Loucy (cell line): ENCODE data around the gene EGLN1.

ENCODE experiments used
- H2AFZ ChIP-seq: fragments of 200-600 bp; sonication (generic); 2 replicates; pipeline ENCODE4 v1.6.0; 2016; ENCODE audit warnings: antibody characterized with exemption, mild to moderate bottlenecking, low read length, moderate library complexity
- H3F3A ChIP-seq: fragments of 200-600 bp; 2 replicates; pipeline ENCODE4 v1.6.0; 2016; ENCODE audit warnings: antibody characterized with exemption, low read depth, mild to moderate bottlenecking
- H3K27me3 ChIP-seq: fragments of 200-600 bp; sonication (generic); 2 replicates; pipeline ENCODE4 v1.6.1; 2014; ENCODE audit warnings: low read length, mild to moderate bottlenecking; ENCODE audit not compliant: insufficient read depth, poor library complexity, severe bottlenecking
- H3K36me3 ChIP-seq: fragments of 200-600 bp; sonication (generic); 2 replicates; pipeline ENCODE4 v1.6.1; 2016; ENCODE audit warnings: low read length; ENCODE audit not compliant: insufficient read depth
- H3K4me1 ChIP-seq: fragments of 200-600 bp; sonication (generic); 2 replicates; pipeline ENCODE4 v1.5.1; 2014; ENCODE audit warnings: low read length, mild to moderate bottlenecking; ENCODE audit not compliant: insufficient read depth, poor library complexity, severe bottlenecking
- H3K4me2 ChIP-seq: fragments of 200-600 bp; sonication (generic); 2 replicates; pipeline ENCODE4 v1.6.0; 2014; ENCODE audit warnings: antibody characterized with exemption, low read length, low read depth, mild to moderate bottlenecking; ENCODE audit not compliant: poor library complexity, severe bottlenecking
- H3K4me3 ChIP-seq: fragments of 200-600 bp; sonication (generic); 2 replicates; pipeline ENCODE4 v1.5.1; 2014; ENCODE audit warnings: low read length, mild to moderate bottlenecking, mixed read lengths; ENCODE audit not compliant: poor library complexity, severe bottlenecking
- H3K79me2 ChIP-seq: fragments of 200-600 bp; sonication (generic); 2 replicates; pipeline ENCODE4 v1.6.1; 2014; ENCODE audit warnings: low read length; ENCODE audit not compliant: insufficient read depth
- H3K9ac ChIP-seq: fragments of 200-600 bp; sonication (generic); 2 replicates; pipeline ENCODE4 v1.6.0; 2014; ENCODE audit warnings: mild to moderate bottlenecking, low read depth, low read length, moderate library complexity; ENCODE audit not compliant: poor library complexity, severe bottlenecking
- H3K9me2 ChIP-seq: fragments of 200-600 bp; sonication (generic); replicated peaks from 2 replicates; pipeline ENCODE4 v1.6.1; 2016; ENCODE audit warnings: low read depth, low read length, mixed read lengths
- H3K9me3 ChIP-seq: fragments of 200-600 bp; sonication (generic); 2 replicates; pipeline ENCODE4 v1.6.1; 2014; ENCODE audit warnings: mild to moderate bottlenecking, antibody characterized with exemption, low read length, low read depth; ENCODE audit not compliant: insufficient read depth
- H4K20me1 ChIP-seq: fragments of 200-600 bp; sonication (generic); 2 replicates; pipeline ENCODE4 v1.6.0; 2014; ENCODE audit warnings: antibody characterized with exemption, low read length, mild to moderate bottlenecking; ENCODE audit not compliant: insufficient read depth, poor library complexity, severe bottlenecking
- EZH2phosphoT487 ChIP-seq: fragments of 200-600 bp; IDR thresholded peaks from 2 replicates; pipeline ENCODE4 v1.6.1; 2018; ENCODE audit warnings: antibody characterized with exemption, mild to moderate bottlenecking, moderate library complexity, borderline replicate concordance
- TF ChIP-seq, protein P1 (sequence below): fragments of 200-600 bp; sonication (generic); conservative IDR thresholded peaks from 2 replicates; pipeline ENCODE4 v1.5.1; 2014; ENCODE audit warnings: mild to moderate bottlenecking, antibody characterized with exemption, low read length

EGLN1 gene

DNA sequence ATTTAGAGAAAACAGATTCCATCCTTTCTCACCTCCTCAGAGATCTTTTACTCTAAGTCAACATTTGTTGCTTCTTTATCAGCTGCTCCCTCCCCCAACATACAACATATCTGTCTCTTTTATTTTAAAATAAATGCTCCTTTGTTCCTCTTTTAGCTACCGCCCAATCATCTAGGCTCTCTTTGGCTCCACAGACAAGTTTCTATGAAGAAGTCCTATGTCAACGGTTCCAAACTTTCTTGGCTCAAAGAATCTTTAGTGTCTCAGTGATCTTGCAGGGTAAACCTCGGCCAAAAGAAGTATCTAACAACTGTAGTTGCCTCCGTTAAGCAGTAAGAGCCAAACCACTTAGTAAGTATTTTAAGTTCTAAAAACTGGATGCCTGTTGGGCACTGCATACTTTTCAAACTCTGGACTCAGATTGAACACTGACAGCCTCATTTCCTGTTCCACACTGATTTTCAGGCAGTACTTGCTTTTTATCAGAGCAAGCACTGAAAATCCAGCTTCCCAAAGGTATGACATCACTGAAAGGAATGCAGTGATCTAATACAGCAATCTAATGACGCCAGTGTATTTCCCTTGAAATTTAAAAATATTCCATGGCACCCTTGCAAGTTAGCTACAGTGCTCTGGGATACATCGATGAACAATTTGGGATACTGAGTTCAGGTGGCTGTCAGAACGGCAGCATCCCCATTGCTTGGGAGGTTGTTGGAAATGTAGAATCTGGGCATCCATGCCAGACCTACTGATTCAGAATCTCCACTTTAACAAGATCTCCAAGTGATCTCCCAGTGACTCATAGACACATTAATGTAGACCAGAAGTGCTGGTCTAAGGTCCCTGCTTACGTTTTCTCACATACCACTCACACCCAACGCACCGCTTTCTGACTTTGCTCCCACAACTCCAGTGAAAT is 26.8 kb downstream of the EGLN1 start:
- Histone ChIP-seq H4K20me1 (no peaks in the 10 kb centered on the region), H3K9ac (no peak overlapping the region), H3K4me2 (no peak overlapping the region), H3F3A (no peaks in the 10 kb centered on the region), H3K27me3 (no peaks in the 10 kb centered on the region), H3K4me1 (no peaks in the 10 kb centered on the region), H3K36me3 (no peaks in the 10 kb centered on the region), H3K9me3 (no peaks in the 10 kb centered on the region), H2AFZ (no peak overlapping the region), H3K4me3 (no peak overlapping the region), H3K79me2 (no peaks in the 10 kb centered on the region), H3K9me2 (no peaks in the 10 kb centered on the region)
- TF ChIP-seq, protein P1, sequence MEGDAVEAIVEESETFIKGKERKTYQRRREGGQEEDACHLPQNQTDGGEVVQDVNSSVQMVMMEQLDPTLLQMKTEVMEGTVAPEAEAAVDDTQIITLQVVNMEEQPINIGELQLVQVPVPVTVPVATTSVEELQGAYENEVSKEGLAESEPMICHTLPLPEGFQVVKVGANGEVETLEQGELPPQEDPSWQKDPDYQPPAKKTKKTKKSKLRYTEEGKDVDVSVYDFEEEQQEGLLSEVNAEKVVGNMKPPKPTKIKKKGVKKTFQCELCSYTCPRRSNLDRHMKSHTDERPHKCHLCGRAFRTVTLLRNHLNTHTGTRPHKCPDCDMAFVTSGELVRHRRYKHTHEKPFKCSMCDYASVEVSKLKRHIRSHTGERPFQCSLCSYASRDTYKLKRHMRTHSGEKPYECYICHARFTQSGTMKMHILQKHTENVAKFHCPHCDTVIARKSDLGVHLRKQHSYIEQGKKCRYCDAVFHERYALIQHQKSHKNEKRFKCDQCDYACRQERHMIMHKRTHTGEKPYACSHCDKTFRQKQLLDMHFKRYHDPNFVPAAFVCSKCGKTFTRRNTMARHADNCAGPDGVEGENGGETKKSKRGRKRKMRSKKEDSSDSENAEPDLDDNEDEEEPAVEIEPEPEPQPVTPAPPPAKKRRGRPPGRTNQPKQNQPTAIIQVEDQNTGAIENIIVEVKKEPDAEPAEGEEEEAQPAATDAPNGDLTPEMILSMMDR = no peak
- TF ChIP-seq EZH2phosphoT487 = no peak

DNA sequence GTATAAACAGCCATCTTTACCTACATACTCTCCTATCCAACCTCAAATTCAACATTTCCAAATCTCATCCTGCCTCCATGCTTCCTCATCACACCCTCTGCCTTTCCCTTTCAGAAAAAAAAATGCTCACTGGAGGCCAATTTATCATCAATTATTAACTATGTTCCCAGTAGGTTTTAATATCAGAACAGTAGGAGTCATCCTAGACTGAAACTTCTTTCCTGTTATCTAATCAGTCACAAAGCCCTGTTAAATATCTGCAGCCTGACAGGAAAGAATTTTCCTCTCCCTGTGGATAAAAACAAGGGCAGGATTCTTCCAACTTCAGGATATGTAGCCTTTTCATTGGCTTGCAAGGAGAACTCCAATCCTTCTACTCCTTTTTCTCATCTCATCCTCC is 28.4 kb downstream of the EGLN1 start:
- Histone ChIP-seq H4K20me1 (no peaks in the 10 kb centered on the region), H3F3A (no peaks in the 10 kb centered on the region)

DNA sequence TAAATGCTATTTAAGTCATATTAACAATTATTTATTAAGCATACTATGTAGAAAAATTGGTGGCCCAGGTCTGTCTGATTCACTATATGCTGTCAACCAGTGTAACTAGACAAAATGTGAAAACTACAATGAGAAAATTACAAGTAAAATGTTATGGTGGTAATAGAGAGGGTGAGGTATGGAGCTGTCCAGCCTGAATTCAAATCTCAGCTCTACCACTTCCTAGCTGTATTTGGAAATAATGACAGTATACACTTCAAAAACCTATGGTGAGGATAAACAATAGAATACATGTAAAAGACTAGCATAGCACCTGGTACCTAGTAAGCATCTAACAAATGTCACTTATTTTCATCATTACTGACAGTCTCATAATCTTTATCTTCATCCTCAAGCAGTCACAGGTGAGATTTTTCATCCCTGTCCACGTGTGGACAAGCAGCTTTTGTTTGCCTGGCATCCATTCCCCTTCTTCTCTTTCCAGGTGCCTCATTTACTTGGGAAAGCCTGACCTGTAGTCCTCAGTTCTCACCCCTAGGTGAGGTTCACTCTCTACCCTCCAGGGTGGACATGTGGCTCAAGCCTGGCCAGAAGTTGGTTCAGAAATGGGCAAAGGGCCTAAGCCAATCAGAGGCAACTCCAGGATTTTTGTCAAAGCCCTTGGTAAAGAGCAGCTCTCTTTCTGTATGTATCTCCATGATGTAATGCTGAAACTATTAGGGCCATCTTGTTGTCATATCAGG is 29.5 kb downstream of the EGLN1 start:
- Histone ChIP-seq H3F3A (no peaks in the 10 kb centered on the region), H3K9ac (no peak overlapping the region), H3K79me2 (no peaks in the 10 kb centered on the region), H3K9me2 (no peaks in the 10 kb centered on the region), H3K27me3 (no peaks in the 10 kb centered on the region), H3K4me3 (no peak overlapping the region), H3K9me3 (no peaks in the 10 kb centered on the region), H3K4me2 (no peak overlapping the region), H3K4me1 (no peaks in the 10 kb centered on the region), H4K20me1 (no peaks in the 10 kb centered on the region), H2AFZ (no peak overlapping the region), H3K36me3 (no peaks in the 10 kb centered on the region)
- TF ChIP-seq, protein P1 = no peak
- TF ChIP-seq EZH2phosphoT487 = no peak

More for the DNA sequence above, 28.4 kb downstream of the EGLN1 start:
- no peak overlapping the region for H2AFZ ChIP-seq
- no peaks in the 10 kb centered on the region for H3K9me3 ChIP-seq
- H3K4me1 ChIP-seq = no peaks in the 10 kb centered on the region
- H3K4me3 ChIP-seq = no peak overlapping the region
- H3K79me2 ChIP-seq = no peaks in the 10 kb centered on the region
- no peak overlapping the region for H3K4me2 ChIP-seq
- no peaks in the 10 kb centered on the region for H3K9me2 ChIP-seq
- H3K36me3 ChIP-seq = no peaks in the 10 kb centered on the region
- TF ChIP-seq EZH2phosphoT487 = no peak
- TF ChIP-seq, protein P1 = no peak
- H3K27me3 ChIP-seq = no peaks in the 10 kb centered on the region
- no peak overlapping the region for H3K9ac ChIP-seq
